ENCODE measurements around the gene UBAC1. TPM values are rescaled to one million over a fixed set of nuclear protein-coding genes. Genes with fewer than 3 reads are reported as not detected.
"Not testable (repeated sequence)": the region's sequence is repeated elsewhere in the genome, so short reads cannot be mapped to it uniquely, and the experiment has no call there.

The UBAC1 gene
- total RNA-seq, 1 donor from 2014 or later: 18.7 TPM

DNA sequence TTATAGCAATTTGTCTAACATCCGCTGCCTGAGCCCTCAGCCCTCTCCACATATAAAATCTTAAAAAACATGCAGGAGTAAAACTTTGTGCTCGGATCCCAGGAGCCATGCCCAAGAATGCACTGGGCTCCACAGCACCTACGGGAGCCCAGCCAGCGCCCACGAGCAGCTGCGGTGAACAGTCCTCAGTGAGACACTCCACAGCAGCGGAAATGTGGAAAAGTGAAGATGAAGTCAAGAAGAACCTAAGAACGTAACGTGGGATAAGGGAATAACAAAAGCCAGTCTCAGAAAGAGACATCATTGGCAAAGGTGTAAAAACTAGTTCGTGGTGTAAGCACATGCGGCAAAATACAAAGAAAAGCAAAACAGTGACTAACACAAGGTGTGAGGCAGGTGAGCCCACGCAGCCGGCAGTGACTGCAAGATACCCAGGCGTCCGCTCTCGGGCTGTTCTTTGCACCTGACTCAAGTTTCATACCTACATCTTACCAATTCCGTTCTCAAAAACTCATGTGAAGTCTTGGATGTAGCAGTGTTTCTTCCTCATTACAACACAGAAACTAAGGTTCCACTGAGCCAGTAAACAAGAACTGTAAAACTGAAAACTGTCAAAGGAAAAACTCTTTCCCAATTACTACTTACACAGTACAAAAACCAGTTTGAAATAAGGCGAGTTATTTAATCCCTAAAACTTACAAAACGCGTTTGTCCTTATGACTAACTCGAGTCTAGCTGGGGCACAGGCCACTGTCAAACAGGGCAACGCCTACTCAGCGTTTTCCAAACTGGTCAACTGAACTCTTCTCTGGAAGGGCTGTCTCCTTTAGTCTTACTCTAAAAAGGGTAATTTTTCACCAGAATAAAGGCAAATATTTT lies 55.6 kb downstream of the UBAC1 start:
- peak; percentile 16 for ATAC-seq
- DNase-seq (ENCODE audit: low spot score): peak; percentile 38

DNA sequence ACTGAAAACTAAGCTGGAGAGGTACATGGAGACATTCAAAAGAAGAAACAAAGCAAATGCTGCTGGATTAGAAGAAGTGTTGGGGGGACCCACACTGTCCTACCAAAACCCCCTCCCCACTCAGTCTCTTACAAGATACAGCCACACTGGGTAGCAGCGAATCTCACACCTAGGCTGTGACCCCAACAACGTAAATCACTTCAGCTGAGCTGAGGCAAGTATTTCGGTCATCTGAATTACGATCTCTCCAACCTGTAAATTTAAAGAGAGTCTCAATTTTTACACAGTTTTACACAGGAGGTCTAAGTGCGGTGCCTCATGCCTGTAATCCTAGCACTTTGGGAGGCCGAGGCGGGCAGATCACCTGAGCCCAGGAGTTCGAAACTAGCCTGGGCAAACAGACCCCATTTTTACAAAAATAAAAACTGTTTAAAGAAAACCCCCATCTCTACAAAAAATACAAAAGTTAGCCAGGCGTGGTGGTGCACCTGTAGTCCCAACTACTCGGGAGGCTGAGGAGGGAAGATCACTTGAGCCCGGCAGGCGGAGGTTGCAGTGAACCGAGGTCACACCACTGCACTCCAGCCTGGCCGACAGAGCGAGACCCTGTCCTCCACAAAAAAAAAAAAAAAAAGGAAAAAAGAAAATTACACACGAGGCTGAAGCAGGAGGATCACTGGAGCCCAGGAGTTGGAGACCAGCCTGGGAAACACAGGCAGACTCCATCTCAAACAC lies 57.2 kb downstream of the UBAC1 start:
- ATAC-seq: no peak
- DNase-seq (ENCODE audit: low spot score): no peak

DNA sequence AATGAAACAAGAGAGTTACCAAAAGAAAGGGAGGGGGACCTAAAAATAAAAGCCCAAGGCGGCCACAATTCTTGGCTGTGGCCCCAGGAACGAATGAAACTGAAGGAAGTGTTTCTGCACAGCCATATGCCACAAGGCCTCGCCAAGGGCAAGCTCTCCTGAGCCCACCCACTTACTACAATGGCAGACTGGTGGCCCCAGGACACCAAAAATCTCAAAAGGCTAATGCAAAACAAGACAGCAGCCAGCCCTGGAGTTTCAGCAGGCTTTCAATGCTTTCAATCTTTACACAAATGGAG lies 57.9 kb downstream of the UBAC1 start:
- DNase-seq (ENCODE audit: low spot score): no peak
- ATAC-seq: no peak

DNA sequence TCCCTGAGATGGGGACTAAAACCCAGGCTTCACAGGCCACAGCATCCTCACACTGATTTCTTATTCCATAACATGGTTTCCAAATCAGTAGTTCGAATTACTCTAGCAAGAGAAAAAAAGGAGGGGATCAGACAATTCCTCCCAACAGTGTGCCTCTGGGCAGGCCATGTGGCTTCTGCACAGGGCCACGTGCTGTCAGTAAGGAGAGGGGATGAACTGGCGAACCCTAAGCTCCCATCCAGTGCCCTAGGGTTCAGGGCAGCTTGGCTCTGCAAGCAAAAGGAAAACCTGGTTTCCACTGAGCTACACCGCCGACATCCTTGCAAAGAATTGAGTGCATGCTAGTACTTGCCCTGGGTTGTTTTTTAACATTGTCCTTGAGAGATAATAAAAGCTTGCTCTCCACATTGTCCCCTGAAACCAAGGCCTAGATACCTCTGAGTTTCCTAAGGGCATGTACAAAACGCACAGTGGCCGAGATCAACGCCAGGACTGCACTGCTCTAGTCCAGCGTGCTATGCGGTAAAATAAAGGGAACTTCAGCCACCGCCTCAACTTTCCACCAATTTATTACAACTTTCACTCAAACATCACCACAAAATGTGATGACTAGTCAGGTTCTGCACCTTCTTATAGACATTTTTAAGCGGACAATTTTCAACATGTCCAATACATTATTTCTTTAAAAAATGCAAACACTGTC lies 58.4 kb downstream of the UBAC1 start:
- ATAC-seq: no peak
- DNase-seq (ENCODE audit: low spot score): no peak

DNA sequence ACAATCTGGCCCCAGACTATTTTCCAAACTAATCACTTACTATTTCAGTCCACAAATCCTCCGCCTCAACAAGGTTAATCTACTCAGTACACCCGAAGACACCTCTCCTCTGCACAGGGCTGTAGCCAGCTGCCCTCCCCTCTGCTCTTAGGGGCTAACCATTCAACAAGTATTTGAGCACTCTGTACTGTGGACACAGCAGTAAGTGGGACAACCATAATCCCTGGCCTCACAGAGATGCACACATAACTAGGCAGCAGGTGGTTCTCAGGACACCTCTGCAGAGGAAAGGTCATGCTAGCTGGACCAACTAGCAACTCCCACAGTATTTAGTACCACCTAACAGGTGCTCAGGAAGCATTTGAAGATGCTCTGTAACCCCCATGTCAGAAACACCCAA lies 59.3 kb downstream of the UBAC1 start:
- DNase-seq (ENCODE audit: low spot score) (no peak), ATAC-seq (no peak)

DNA sequence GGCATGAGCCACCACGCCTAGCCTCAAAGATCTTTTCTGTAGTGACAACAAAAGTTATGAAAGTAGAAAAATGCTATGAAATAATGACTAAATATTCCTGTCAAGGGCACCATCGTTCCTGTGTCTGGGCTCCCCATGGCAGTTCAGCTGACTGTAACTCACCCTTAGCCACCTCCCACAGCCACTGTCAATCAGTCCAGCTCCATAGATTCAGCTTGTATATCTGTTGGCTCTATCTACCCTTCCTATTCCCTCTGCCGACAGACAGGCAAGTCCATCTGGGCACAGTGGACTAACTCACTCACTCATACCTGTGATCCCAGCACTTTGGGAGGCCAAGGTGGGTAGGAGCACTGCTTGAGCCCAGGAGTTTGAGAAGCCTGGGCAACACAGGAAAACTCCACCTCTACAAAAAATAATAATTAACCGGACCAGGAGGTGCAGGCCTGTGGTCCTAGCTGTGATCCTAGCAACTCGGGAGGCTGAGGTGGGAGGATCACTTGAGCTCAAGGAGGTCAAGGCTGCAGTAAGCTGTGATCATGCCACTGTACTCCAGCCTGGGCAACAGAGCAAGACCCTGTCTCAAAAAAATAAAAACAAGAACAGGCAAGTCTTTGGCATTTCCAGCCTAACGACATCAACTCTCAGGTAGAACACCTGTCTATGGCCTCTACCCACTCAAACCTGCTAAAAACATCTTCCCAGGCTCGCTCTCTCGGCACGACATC lies 60.0 kb downstream of the UBAC1 start:
- ATAC-seq (no peak), DNase-seq (ENCODE audit: low spot score) (peak; percentile 6)

DNA sequence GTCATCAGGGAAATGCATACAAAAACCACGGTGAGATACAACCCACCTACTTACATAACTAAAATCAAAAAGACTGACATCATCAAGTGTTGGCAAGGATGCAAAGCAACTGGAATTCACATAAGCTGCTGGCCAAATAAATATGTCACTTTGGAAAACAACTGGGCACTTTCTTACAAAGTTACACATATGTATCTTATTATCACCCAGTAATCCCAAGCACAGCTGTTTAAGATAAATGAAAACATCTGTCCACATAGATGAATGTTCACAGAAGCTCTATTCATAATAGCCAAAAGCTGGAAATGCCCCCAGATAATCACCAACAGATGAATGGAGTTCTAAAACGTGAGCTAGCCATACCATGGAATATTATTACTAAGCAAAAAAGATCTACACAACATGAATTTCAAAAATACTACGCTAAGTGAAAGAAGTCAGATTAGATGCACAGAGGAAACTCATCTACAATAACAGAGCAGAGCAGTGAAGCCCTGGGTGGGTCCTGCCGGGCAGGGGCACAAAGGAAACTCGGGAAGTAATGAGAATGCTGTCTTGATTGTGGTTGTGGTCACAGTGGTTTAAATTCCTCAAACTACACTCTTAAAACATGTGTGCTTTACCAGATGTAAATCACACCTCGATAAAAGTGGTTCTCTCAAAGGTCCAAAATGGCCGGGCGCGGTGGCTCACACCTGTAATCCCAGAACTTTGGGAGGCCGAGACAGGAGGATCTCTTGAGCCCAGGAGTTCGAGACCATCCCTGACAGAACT lies 62.4 kb downstream of the UBAC1 start:
- DNase-seq (ENCODE audit: low spot score) (no peak), ATAC-seq (no peak)

DNA sequence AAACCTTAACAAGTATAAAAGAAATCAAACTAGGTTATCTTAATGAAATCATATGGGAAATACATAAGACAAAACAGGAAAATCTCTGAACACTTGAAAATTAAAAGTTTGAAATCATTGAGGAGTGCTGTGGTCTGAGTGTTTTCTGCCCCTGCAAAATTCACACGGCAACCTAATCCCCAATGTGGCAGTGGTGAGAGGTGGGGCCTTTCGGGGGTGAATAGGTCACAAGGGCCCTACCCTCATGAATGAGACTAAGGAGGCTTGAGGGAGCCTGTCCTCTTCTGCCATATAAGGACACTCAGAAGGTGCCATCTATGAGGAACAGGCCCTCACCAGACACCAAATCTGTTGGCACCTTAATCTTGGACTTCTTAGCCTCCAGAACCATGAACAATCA lies 64.5 kb downstream of the UBAC1 start:
- no peak for ATAC-seq
- DNase-seq (ENCODE audit: low spot score): no peak

DNA sequence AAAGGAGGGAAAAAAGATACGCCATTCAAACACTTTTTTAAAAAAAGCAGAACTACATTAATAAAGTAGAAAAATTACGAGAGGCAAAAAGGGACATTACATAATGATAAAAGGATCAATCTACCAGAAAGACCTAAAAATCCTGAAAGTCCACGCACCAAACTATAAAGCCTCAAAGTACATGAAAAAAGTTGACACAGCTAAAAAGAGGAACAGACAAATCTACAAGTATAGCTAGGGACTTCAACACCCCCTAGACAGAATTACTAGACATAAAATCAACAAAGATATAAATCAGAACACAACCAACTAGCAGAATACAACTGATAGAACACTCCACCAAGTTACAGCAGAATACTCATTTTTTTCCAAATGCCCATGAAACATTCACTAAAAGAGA lies 65.0 kb downstream of the UBAC1 start:
- DNase-seq (ENCODE audit: low spot score): no peak

DNA sequence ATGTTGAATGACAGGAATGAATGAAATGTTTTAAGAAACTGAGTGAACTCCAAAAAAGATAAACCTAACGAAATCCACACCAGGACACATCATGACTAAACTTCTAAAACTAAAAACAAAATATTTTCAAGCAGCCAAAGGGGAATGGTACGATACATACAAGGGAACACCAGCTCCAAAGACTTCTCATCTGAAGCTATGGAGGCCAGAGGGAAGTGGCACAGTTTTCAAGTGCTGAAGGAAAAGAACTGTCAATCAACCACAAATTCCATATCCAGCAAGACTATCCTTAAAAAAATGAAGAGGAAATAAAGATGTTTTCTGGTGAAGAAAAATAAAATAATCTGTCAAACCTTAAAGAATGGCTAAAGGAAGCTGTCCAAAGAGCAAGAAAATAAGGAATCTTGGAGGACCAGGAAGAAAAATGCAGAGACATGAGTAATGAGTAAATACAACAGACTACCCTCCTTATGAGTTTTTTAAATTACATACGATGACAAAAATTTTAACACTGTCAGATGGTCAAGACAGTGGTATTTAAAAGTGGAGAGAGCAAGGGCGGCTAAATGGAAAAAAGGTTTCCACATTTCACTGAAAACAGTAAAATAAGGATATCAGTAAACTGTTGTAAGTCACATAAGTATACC lies 65.8 kb downstream of the UBAC1 start:
- DNase-seq (ENCODE audit: low spot score) (no peak), ATAC-seq (no peak)

More for the DNA sequence above, 65.0 kb downstream of the UBAC1 start:
- ATAC-seq: no peak

DNA sequence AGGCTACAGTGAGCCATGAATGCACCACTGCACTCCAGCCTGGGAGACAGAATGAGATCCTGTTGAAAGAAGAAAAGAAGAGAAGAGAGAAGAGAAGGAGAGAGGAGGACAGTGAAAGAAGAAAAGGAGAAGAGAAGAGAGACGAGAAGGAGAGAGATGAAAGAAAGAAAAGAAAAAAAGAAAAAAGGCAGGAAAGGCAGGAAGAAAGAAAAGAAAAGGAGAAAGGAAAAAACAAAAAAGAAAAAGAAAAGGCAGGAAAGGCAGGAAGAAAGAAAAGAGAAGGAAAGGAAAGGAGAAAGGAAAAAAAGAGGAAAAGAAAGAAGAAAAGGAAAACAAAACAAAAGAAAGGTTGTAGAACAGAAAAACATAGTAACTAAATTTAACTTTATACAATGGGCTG lies 68.1 kb downstream of the UBAC1 start:
- no peak for ATAC-seq
- DNase-seq (ENCODE audit: low spot score): no peak

DNA sequence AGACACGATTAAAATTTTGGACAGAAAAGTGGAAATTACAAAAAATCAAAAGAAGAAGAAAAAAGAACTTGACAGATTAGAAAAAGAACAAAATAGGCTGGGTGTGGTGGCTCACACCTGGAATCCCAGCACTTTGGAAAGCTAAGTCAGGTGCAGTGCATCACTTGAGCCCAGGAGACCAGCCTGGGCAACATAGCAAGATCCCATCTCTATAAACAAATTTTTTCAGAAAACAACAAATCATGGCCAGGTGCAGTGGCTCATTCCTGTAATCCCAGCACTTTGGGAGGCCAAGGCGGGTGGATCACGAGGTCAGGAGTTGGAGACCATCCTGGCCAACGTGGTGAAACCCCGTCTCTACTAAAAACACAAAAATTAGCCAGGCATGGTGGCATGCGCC lies 68.8 kb downstream of the UBAC1 start:
- not testable (repeated sequence) for ATAC-seq

DNA sequence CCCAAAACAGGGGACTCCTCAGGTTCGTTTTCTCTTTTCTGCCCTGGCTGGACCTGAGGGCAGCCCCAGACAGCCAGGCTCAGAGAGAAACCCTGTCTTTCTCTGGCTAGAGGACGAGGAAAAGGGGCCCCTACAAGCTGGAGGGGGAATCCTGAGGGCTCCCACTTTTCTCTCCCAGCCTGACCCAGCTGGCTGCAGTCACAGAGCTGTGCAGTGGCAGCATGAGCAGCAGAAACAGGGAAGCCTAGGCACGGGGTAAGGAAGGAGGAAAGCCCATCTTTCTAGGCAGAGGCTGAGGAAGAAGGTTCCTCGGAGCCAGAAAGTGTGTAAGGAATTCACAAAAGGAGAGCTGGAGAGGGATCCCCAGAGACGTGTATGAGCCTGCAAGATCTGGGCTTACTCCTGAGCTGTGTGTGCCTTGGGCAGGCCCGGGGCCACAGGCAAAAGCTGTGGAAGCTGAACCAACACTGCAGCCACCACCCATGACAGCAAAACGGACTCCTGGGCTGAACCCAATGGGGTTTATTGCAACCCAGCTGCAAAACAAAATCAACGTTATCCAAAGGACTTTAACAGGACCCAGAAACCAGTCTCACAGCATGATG lies 70.0 kb downstream of the UBAC1 start:
- no peak for ATAC-seq
- no peak for DNase-seq (ENCODE audit: low spot score)

More for the DNA sequence above, 68.8 kb downstream of the UBAC1 start:
- DNase-seq (ENCODE audit: low spot score): not testable (repeated sequence)

DNA sequence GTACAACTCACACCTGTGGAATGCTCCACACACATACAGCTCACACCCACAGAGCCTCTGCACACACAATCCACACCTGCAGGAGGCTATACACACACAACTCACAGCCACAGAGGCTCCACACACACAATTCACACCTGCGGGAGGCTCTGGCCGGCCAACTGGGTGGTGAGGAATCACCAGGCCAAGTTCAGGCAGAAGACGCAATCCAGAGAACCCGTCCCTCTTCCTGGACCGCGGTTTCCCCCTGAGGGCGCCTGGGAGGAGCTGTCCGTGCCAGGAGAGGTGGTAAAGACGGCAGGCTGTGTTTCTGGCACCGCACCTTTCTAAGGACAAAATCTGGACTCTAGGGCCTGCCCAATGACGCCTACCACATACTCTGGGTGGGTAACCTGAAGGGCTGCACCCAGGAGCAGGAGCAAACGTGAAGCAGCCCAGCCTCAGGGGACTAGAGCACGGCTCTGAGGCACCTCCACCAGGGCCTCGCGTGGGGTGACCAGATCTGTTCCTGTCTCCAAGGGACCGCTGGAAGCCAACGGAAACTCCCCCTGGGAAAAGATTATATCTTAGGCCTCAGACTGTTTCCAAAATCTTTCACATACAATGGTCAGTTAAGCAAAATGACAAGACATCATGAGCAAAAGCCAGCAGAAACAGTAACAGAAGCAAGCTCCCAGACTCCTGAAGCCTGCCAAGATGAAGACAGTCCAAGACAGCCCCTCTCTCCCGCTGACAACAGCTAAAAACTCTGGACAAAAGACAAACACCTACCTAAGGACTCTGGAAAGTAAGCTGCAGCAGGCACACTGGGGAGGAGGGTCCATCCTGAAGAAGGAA lies 70.8 kb downstream of the UBAC1 start:
- DNase-seq (ENCODE audit: low spot score) (no peak), ATAC-seq (no peak)

DNA sequence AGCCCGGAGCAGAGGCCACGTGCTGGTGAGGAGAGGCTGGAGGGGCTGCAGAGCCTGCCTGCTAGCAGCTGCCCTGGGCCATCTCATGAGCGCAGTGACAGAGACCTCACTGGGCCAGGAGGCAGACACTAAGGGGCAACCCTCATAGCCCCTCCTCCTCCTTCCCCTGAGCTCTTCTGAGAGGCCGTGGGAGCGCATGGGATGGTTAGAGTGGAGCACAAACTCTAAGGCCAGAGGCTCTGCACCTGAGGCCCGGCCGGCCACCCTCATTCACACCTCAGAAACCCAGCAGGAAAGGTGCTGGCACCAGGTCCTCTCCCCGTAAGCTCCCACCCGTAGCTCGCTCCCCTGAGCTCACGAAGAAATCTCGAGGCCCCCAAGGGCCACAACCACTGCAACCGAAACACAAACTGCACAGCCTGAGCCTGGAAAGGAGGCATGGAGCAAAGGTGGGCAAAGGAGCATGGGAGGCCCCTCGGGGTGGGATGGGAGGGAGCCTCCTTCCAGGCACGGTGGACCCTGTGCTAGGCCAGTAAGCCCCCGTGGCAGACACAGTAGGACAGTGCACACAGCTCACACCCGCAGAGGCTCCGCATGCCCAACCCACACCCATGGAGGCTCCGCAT lies 71.5 kb downstream of the UBAC1 start:
- no peak for DNase-seq (ENCODE audit: low spot score)
- no peak for ATAC-seq

DNA sequence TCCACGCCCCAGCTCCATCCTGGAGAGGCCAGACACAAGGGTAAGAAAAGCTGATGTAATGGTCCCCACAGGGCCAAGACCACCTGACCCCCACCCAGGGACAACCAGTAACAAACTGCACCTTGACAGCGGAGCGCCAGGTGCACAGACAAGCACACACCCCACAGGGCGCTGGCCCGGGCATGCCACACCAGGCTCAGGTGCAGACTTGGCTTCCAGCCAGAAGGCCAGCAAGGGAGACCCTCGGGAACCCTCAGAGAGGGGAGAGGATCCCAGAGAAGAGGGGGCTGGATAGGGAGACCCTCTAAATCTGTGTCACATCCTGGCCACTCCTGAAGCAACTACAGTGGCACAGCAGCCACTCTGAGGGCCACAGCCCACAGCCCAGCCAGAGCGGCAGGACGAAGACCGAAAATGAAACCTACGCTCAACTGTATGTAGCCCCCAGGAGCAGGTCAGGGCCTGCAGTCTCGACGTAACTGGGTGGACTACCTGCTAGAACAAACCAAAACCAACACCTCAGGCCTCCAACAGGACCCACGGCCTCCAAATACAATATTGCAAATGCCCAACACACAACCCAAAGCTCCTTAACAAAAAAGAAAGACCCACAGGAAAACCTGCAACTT lies 72.3 kb downstream of the UBAC1 start:
- ATAC-seq (no peak), DNase-seq (ENCODE audit: low spot score) (no peak)

DNA sequence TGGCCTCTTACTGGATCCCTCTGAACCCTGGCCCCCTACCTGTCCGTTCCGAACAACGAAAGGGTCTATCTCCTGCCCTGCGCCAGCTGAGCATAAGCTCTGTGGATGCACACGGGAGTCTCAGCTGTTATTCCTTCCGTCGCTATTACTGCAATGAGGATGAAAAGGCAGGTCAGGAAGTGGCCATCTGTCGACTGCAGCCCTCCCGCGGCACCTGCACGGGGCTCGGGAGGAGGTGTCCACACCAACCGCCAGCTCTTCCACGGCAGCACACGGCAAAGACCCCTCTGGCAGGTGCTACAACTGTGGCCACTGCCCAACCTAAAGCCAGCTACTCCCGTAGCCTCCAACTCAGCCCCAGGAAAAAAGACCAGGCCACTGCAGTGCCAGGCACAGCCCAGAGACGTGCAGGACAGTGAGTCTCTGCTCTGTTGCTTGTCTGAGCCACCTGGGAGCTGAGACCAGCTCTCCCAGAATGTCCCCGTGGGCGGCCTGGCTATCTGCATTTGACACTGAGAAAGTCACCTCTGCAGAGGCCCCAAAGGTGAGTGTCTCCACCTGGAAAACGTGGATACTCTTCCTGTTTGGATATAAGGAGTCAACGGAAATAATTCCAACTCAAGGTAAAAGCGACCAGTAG lies 72.9 kb downstream of the UBAC1 start:
- ATAC-seq: no peak
- no peak for DNase-seq (ENCODE audit: low spot score)
